Stomach (tissue), 4 donors: ENCODE measurements around the gene RXRA.

Experiments
- CTCF ChIP-seq, 7 experiments: fragments of 450-650 bp in 4 of 7; fragments of 200-600 bp in 3 of 7; sonication (generic) in 3 of 7; IDR thresholded peaks; one replicate each; pipeline ENCODE4 v1.5.1; 2016 to 2019; ENCODE audit warnings: antibody characterized with exemption in 7 of 7, control low read depth in 2 of 7, mild to moderate bottlenecking in 1 of 7
- EP300 ChIP-seq: sonication (generic); formaldehyde crosslinking; IDR thresholded peaks from one replicate; pipeline ENCODE4 v1.6.1; 2017; ENCODE audit warnings: antibody characterized with exemption
- POLR2A ChIP-seq, 4 donors: fragments of 450-650 bp; IDR thresholded peaks; one replicate each; pipeline ENCODE4 v1.6.1; 2016; ENCODE audit warnings: antibody characterized with exemption in 4 of 4, control low read depth in 2 of 4, mild to moderate bottlenecking in 1 of 4, moderate library complexity in 1 of 4
- POLR2AphosphoS5 ChIP-seq, 3 donors: sonication (generic); formaldehyde crosslinking; IDR thresholded peaks; one replicate each; pipeline ENCODE4 v1.6.1; 2016; ENCODE audit warnings: antibody characterized with exemption in 3 of 3

DNA sequence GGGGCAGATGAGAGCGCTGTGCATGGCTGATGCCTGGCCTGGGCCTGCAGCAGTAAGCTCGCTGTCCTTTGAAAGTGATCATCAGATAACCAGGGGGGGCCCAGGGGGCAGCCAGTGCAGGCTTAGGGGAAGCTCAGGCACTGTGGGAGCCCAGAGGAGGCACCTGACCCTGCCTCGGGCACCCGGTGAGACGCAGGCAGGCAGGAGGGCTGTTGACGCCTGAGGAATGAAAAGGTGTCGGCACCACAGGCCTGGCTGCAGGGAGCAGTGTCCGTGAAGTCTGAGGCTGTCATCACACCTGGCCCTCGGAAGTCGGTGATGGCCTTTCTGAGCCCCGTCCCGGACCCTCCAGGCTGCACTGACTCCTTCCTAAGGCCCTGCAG lies 84.6 kb downstream of the RXRA start:
- TF ChIP-seq CTCF (IDR thresholded peaks at IDR 0.05) = no peak
- no peak for TF ChIP-seq POLR2A (IDR thresholded peaks at IDR 0.05)
- no peak for TF ChIP-seq EP300
- TF ChIP-seq POLR2AphosphoS5 (IDR thresholded peaks at IDR 0.05) = no peak
